Fibroblast of gingiva (primary cell): ENCODE data around the gene LRRC28.
A peak's percentile ranks its signal among the peaks of the same experiment; 100 is the strongest.

Source experiments
- DNase-seq: peaks from one replicate; pipeline ENCODE4 v3.0.0-alpha.2; 2011; ENCODE audit warnings: low read depth

The LRRC28 gene

DNA sequence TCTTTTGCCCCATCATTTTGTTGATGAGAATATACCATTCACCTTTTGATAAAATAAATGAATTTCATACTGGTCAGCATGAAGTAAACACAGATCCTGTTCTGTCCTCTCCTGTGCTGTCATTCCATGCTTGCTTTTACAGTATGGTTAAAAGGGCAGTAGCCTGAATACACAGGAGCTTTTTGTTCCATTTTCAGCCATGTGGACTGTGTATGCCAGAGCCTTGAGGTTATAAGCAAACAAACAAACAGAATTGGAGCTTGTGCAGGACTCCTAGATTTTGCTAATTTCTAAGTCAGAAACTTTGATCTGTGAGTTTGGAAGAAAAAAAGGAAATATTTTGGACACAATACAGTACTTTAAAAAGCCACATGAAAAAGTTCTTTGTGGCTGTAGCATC, 91.9 kb downstream of the LRRC28 start:
- DNase-seq = no peak

DNA sequence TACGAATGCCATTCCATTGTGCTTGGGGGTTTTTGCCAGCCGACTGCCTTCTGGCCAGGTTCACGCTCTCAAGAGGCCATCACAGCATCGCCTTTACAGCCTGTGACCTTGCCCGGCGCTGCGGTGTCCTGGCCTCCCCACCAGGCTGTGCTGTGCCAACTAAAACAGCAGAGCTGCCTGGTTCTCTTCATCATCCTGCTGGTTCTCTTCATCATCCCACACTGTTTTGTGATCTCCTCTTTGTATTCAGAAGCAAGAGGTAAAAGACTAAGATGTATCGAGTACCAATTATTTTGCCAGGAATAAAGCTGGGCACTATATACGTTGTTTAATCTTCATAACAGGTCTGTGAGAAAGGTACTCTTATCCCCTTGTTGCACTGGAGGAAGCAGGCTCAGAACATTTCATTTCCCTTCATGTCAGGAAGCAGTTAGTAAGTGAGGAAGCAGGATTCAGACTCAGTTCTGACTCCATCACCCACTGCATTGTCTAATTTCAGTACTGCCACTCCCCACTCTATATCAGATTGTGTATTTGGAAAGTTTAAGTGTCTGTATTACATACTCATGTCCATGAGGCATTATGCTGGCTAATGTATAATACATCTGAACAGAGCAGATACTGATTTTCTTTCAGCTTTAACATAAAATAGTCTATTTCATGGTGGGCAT, 92.7 kb downstream of the LRRC28 start:
- DNase-seq = no peak

DNA sequence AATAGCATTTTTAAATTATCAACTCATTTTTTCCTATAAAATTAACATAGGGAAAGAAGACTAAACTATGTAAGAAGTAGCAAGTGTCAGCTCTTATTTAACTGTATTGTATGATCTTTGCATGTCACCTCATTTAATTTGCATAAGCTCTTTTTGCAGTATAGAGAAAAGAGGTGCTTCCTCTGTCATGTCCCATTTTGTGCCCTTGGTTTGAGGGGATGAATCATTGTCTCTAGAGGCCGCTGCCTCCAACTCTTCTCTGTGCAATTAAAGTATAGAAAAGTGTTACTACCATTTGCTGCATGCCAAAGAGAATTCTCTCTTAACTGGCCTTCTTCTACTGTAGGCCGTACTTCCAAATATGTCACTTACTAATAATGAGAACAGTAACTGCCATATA, 93.4 kb downstream of the LRRC28 start:
- no peak for DNase-seq

DNA sequence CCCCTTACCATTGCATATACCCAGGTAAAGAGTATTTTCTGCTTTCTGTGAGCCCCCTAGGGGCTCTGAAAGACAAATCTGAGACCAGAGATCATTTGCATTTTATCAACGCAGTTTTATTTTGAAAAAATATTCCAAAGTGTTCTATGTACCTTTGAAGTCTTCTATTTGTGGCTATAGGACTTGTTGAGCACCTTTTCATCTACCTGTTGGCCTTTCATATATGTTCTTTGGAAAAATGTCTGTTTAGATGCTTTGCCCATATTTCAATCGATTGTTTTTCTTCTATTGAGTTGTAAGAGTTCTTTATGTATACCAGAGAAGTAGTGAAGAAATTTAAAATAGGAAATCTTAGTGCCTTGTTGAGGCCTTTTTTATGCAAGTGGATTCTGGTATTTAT, 94.0 kb downstream of the LRRC28 start:
- DNase-seq = no peak

DNA sequence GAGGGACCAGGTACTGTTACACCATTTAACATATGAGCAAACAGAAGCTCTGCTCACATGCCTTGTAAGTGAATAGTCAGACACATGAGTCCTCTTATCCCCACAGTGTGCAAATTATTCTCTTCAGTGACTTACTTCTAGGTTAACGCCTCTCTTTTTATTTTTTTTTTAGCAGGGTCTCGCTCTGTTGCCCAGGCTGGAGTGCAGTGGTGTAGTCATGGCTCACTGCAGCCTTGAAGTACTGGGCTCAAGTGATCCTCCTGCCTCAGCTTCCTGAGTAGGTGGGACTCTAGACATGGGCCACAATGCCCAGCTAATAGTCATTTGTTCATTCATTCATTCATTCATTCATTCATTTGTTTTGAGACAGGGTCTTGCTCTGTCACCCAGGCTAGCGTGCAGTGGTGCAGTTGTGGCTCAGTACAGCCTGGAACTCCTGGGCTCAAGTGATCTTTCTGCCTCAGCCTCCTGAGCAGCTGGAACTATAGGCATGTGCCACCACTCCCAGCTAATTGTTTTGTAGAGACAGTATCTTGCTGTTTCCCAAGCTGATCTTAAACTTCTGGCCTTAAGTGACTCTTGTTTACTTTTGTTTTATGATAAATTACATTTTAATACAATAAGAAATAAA, 94.7 kb downstream of the LRRC28 start:
- no peak for DNase-seq

DNA sequence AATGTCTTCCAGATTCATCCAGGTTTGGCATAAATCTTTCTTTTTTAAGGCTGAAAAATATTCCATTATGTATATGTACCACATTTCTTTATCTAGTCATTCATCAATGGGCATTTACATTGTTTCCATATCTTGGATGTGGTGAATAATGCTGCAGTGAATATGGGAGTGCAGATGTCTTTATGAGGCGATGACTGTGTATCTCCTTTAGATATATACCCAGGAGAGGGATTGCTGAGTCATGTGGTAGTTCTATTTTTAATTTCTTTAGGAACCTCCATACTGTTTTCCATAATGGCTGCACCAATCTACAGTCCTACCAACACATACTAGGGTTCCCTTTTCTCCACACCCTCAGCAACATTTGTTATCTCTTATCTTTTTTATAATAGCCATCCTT, 96.3 kb downstream of the LRRC28 start:
- DNase-seq = no peak

DNA sequence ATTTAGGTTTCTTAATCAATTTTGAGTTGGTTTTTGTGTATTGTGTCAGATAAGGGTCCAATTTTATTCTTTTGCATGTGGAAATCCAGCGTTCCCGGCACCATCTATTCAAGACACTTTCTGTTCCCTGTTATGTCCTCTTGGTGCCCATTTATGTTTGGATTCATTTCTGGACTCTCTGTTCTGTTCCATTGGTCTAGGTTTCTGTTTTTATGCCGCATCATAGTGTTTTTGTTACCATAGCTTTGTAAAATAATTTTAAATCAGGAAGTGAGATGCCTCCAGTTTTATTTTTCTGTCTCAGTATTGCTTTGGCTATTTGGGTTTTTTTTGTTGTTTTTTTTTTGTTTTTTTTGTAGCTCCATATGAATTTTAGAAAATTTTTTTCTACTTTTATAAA, 97.1 kb downstream of the LRRC28 start:
- no peak for DNase-seq

DNA sequence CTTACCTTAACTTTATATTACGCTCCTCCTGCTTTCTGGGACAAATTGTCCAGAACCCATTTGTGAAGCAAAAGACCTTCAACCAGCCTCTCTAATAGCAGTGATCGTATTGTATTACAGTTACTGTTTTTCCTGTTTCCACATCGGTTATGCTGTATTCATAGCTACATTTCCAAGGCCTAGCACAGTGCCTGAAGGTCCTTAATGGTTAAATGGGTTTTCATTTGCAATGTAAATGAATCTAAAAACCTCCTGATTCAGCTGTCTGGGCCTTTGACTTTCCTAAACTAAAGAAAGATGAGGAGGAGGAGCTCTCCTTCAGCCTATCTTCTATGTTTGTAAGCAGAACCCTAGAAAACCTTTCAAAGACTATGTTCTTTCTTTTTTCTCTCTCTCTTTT, 99.1 kb downstream of the LRRC28 start:
- no peak for DNase-seq

DNA sequence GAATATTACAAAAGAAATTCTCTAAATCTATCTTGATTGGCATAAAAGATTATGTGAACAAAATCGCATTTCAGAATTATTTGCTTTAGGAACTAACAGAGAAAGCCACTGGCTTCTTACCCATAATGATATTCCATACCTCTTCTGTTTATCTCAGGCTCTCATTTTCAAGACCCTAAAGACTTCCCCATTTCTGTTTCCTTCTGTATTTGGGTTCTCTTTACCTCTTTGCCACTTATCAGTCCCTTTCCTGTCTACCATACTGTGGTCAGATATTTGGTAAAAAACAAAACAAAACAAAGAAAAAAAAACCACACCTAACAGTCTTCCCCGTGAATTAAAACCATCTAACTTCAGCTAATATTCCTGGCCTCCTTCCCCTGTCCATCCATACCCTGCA, 108.5 kb downstream of the LRRC28 start:
- DNase-seq = no peak

DNA sequence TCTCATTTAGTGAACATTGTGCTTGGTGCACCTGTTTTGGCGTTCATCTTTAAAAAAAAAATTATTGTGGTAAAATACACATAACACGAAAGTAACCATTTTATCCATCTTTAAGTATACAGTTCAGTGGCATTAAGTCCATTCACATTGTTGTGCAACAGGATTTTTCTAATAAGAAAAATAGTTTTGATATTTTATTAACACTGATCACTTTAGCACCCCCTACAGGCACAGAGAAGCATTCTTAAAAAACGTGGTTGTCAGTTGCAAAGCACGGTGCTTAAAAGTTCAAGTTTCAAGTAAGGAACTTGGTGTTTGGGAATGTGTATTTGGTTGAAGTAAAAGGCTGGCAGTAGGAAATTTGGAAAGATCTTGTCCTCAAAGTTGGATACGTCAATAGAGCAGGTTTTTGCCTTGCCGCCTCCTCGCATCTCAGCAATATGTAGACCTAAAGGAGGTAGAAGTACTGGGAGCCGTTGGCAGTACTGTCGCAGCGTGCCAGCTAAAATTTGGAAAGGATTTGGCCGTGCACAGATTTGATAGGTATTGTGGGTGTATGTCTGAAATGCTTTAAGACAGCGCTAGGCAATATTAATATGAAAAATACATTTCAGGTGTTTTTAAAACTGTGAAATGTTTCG, 110.4 kb downstream of the LRRC28 start:
- DNase-seq = peak; percentile 18

DNA sequence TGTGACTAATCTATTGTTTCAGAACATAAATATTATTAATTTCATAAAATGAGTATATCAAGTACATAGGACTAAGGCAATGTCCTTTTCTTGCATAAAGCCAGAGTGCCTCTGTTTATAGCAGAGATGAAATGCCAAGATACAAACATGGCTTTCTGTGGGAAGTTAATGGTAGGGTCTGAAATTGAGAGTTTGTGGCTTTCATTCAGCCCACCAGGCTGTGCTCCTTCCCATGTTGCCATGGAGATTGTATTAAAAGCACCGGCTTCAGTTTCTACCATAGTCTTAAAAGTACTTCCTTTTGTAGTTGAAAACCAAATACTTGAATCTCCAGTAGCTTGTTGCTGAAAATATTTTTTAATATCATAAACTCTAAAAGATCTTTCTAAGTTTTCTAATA, 114.0 kb downstream of the LRRC28 start:
- no peak for DNase-seq

DNA sequence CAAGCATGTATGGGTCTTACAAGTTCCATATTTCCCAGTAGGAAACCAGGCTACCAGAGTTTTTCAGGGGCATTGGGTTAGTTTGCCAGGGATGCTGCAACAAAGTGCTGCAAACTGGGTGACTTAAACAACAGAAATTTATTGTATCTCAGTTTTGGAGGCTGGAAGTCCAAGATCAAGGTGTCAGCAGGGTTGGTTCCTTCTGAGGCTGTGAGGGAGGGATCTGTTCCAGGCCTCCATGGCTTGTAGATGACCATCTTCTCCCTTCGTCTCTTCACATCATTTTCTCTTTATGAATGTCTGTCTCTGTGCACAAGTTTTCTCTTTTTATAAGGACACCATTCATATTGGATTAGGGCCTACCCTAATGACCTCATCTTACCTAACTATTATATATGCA, 114.7 kb downstream of the LRRC28 start:
- DNase-seq = no peak

DNA sequence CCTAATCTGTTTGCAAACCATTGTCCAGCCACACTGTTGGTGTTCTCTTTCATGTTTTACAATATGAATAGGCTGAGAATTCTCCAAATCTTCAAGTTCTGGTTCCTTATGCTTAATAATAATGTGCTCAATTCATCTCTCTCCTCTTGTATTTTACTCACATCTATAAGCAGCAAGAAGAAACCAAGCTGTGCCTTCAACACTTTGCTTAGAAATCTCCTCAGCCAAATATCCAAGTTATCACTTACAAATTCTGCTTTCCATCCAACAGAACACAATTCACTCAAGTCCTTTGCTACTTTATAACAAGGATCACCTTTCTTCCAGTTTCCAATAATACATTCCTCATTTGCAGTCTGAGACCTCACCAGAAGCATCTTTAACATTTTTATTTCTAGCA, 117.5 kb downstream of the LRRC28 start:
- DNase-seq = no peak

DNA sequence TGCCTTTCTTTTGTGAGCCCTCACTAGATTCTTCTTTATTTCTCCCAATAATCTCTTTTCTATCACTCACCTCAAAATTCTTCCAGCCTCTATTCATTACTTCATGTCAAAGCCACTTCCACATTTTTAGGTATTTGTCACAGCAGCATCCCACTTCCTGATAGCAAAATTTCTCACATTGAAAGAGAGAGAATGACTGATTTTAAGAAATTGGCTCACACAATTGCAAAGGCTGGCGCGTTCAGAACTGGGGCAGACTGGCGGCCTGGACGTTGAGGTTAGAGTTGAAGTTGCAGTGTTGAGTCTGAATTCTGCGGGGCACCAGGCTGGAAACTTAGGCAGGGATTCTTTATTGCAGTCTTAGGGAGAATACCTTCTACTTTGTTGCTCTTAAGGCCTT, 117.9 kb downstream of the LRRC28 start:
- no peak for DNase-seq

DNA sequence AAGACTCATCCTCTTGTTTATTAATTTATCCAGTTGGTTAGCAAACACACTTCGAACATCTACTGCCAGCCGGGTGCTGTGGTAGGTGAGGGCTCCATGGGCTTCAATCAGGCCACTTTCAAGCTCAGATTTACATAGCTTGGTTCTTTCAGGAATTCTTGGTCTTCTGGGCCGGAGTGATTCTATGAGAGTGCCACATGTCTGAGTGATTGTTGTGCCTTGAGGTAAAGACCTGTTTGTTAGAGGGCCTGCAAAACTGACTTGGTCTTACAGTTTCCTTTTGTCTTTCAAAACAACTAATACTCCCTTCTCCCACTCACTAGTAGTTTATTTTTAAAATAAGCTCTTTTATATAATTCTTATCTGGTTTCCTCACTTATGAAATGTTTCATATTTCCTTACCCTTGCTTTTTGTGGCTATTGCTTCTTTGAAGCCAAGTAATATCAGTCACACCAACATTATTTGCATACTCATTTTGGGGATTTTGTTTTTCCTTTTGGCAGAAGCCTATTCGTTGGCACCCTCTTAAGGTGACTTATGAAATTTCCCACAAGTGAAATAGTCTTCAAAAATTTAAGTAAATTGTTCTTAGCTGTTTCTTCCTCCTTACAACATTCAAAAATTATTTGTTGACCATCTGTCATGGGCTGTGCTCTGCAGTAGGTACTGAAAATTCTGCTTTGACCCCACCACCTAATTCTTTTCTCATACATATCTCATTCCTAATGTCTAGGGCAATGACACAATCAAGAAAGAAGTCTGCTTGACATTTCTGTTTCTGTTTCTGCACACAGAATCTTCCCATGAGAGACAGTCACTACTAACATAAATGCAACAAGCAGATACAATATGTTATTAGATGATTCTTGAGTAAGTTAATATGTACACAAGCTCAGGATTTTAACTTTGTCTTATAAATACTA, 120.2 kb downstream of the LRRC28 start:
- DNase-seq = peak; percentile 67

DNA sequence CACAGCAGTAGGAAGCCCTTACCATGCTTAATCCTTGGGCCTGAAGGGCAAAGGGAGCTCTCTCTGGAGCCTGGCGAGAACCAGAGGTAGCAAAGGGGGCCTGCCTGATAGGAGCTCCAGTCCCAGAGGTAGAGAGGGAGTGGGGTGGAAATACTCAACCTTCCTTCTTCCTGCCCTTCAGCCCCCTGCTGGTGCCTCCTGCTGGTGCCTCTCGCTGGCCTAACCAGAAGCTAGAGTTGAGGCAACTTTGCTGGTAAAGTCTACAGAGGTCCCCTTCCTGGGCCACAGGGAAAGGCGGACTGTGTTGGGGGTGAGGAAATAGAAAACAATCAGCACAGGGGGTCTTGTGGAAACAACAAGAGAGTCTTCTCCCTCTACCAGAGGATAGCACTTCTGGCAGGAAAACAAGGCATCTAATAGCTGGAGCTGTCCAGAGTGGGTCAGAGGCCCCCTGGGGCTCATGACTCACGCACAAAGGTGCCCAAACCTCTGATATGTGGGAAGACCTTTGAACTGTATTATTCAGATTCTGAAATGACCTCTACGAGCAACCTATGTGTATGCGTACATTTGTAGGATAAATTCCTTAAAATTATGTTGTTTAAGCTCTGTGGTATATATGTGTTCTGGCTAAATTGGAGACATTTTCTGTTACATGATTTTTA, 133.9 kb downstream of the LRRC28 start:
- no peak for DNase-seq

DNA sequence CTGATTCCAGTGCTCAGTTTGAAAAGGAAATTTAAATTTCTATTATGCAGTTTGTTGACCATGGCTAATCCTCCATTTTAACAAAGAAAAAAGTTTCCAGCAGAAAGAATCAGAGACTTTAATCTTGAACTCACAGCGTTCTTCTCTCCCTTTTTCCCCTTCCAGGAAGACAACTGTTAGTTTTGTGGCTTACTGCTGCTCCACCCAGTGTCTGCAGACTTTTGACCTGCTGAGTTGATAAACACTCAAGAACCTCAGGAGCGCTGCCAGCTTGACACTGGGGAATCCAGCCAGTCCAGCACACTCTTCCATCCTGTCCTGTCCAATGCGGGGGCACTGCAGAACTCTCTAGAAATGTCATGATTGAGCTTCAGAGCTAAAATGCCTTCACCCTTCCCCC, 134.6 kb downstream of the LRRC28 start:
- peak; percentile 41 for DNase-seq

DNA sequence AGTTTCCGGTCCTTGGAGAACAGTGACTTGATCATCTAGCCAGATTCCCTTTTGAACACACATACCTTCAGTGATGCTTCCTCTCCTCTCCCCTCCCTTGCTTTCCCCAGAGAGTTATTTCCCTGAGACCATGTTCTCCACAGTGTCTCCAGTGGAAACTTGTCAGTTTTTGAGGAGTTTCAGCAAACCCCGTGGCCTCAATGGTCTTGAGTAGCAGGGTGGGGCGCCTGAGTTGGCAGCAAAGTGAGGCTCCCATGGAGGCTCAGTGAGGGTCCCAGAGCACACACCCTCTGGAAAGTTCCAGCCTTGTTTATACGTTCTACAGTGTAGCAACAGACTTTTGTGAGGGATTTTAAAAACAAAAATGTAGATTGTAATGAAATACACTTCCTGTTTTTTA, 135.1 kb downstream of the LRRC28 start:
- DNase-seq = no peak

DNA sequence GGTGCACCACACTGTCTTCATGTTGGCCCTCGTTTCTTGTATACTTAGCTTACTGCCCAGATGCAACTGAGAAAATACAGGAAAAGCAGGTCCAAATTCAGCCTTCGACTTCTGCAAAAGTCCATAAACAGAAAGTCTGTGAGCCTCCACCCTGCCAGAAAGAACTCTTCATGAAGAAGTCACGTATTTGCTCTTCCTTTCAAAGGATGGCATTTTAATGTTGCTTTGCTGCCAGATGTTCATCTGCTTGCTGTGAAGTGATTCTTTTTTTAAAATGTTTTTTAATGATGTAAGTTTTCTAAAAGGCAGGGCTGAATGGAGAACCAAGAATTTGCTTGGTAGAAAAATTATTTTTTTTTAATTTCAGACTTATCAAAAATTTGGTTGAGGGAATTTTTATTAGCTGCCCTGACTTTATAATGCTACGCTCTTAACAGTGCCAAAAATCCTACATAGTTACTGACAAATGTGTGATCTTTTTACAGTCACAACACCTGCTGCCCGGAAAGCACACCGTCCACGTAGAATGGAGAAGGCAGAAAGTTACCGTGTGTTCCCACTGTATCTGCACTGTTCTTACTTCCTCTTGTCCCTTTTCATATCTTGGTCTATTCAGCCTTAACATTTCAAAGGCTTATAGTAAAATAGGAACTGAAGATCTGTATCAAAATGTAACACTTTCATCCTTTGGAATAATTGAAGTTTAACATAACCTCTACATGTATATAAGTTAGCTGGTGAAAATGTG, 136.3 kb downstream of the LRRC28 start:
- DNase-seq = no peak

DNA sequence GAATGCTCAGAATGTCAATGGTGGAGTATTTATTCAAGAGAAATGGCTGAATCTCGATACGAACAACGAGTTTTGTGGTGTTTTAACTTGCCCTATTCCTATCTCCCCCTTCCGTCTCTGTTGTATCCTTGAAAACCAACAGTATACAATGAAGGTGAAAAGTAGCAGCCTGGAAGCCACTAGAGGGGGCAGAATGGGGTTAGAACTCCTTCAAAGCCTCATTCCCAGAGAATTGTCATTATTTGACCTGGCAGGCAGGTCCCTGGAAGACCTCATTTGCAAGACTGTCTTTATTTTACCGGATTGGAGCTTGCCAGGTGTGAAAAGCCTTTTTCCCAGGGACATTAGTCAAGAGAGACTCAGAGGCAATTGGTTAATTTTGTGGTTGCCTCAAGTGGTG, 139.4 kb downstream of the LRRC28 start:
- no peak for DNase-seq

DNA sequence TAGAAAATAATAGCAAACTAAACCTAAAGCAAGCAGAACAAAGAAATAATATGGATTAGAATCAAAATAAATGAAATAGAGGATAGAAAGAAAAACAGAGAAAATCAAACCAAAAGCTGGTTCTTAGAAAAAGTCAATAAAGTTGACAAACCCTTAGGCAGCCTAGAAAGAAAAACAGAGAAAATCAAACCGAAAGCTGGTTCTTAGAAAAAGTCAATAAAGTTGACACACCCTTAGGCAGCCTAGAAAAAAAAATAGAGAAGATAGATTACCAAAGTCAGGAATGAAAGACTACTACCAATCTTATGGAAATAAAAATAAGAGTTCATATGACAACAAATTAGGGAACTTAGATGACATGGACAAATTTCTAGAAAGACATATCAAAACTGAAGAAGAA, 142.4 kb downstream of the LRRC28 start:
- no peak for DNase-seq
